Activated CD4-positive, alpha-beta memory T cell treated with anti-CD3 and anti-CD28 coated beads, Interleukin-2, amount 10 ng/mL, durations not matched to agents 7 days and 5 days (primary cell): ENCODE data around the gene FBXO38. TPM values are rescaled to one million over a fixed set of nuclear protein-coding genes. Genes with fewer than 3 reads are reported as not detected.
"Not testable (repeated sequence)": the region's sequence is repeated elsewhere in the genome, so short reads cannot be mapped to it uniquely, and the experiment has no call there.

ENCODE experiments used
- CTCF ChIA-PET: fragments of 350-600 bp; sonication (Branson Sonifier 250); formaldehyde crosslinking; loops from one replicate; lab custom pipeline; 2021; ENCODE audit warnings: antibody characterized with exemption, inconsistent platforms; lab: Charles Lee
- POLR2A ChIA-PET: fragments of 350-600 bp; sonication (Branson Sonifier 250); formaldehyde crosslinking; loops from one replicate; lab custom pipeline; 2021; ENCODE audit warnings: antibody characterized with exemption; lab: Charles Lee
- DNase-seq: peaks from one replicate; pipeline ENCODE4 v3.0.0-alpha.2; 2020
- H3K27ac Mint-ChIP-seq: one replicate; pipeline ENCODE4 v1.8.0; 2021; ENCODE audit warnings: mild to moderate bottlenecking, mixed read lengths
- H3K27me3 Mint-ChIP-seq: one replicate; pipeline ENCODE4 v1.8.0; 2021; ENCODE audit warnings: mixed read lengths
- H3K36me3 Mint-ChIP-seq: one replicate; pipeline ENCODE4 v1.8.0; 2021; ENCODE audit warnings: low read depth, mixed read lengths
- H3K4me1 Mint-ChIP-seq: one replicate; pipeline ENCODE4 v1.8.0; 2021; ENCODE audit warnings: mixed read lengths
- H3K4me3 Mint-ChIP-seq: one replicate; pipeline ENCODE4 v1.8.0; 2021; ENCODE audit warnings: mild to moderate bottlenecking, mixed read lengths
- H3K9me3 Mint-ChIP-seq: one replicate; pipeline ENCODE4 v1.8.0; 2021; ENCODE audit warnings: mixed read lengths
- total RNA-seq, 2 experiments: library from RNA; stranded (reverse); gene quantifications; one replicate each; pipeline ENCODE4 v1.2.3, GENCODE V29; 2021

Gene FBXO38
- total RNA-seq, 2 experiments from 2014 or later: 45.4 to 47.9 TPM

- POLR2A ChIA-PET: no interaction called here
- H3K36me3 Mint-ChIP-seq: peaks cover 16% of the 10 kb centered on the region
These were observed 61.8 kb downstream of the FBXO38 start for GRCh38 chr5:148445578-148445977.

GRCh38 chr5:148446611-148447010, 62.9 kb downstream of the FBXO38 start:
- Mint-ChIP-seq H3K27me3 (no peaks in the 10 kb centered on the region), H3K4me3 (no peak overlapping the region), H3K36me3 (peaks cover 10% of the 10 kb centered on the region), H3K9me3 (no peaks in the 10 kb centered on the region), H3K4me1 (no peaks in the 10 kb centered on the region), H3K27ac (no peak overlapping the region)
- CTCF ChIA-PET: interaction anchor here (8.6 kb wide), 1 partner anchor 285 kb away, joined by 136 read pairs; no protein-coding TSS in a partner anchor
- POLR2A ChIA-PET: no interaction called here
- DNase-seq: no peak

More at GRCh38 chr5:148445578-148445977, 61.8 kb downstream of the FBXO38 start:
- Mint-ChIP-seq H3K4me3 (no peak overlapping the region), H3K27ac (no peak overlapping the region), H3K4me1 (no peaks in the 10 kb centered on the region), H3K27me3 (no peaks in the 10 kb centered on the region), H3K9me3 (no peaks in the 10 kb centered on the region)
- DNase-seq: no peak
- CTCF ChIA-PET: interaction anchor here (1.1 to 8.6 kb wide), 3 partner anchors 18 to 590 kb away, joined by 3 to 136 read pairs (median 5); no protein-coding TSS in a partner anchor

- DNase-seq: no peak
These were observed 68.9 kb downstream of the FBXO38 start for GRCh38 chr5:148452499-148453193.

GRCh38 chr5:148454576-148454975, 70.8 kb downstream of the FBXO38 start:
- Mint-ChIP-seq H3K4me1 (no peaks in the 10 kb centered on the region), H3K9me3 (no peaks in the 10 kb centered on the region), H3K27ac (no peak overlapping the region), H3K4me3 (no peak overlapping the region), H3K27me3 (peaks cover 8% of the 10 kb centered on the region), H3K36me3 (no peaks in the 10 kb centered on the region)
- CTCF ChIA-PET: no interaction called here
- DNase-seq: no peak
- POLR2A ChIA-PET: no interaction called here

More at GRCh38 chr5:148452499-148453193, 68.9 kb downstream of the FBXO38 start:
- no peaks in the 10 kb centered on the region for H3K9me3 Mint-ChIP-seq
- H3K36me3 Mint-ChIP-seq: no peaks in the 10 kb centered on the region
- H3K27me3 Mint-ChIP-seq: no peaks in the 10 kb centered on the region
- H3K4me3 Mint-ChIP-seq: no peak overlapping the region
- H3K4me1 Mint-ChIP-seq: no peaks in the 10 kb centered on the region
- ChIA-PET CTCF (interaction anchor here (0.5 to 1.6 kb wide), 3 partner anchors 10 to 825 kb away, joined by 3 to 4 read pairs (median 4); no protein-coding TSS in a partner anchor), POLR2A (no interaction called here)
- no peak overlapping the region for H3K27ac Mint-ChIP-seq

- H3K36me3 Mint-ChIP-seq: no peaks in the 10 kb centered on the region
- CTCF ChIA-PET: no interaction called here
These were observed 71.4 kb downstream of the FBXO38 start for GRCh38 chr5:148455185-148455584.

GRCh38 chr5:148457183-148457620, 73.4 kb downstream of the FBXO38 start:
- H3K36me3 Mint-ChIP-seq: no peaks in the 10 kb centered on the region
- peaks cover 15% of the 10 kb centered on the region for H3K27me3 Mint-ChIP-seq
- ChIA-PET POLR2A (no interaction called here), CTCF (interaction anchor here (1.0 to 1.2 kb wide), 2 partner anchors 22 to 26 kb away, joined by 3 read pairs; no protein-coding TSS in a partner anchor)
- H3K27ac Mint-ChIP-seq: no peak overlapping the region
- no peak for DNase-seq
- H3K4me3 Mint-ChIP-seq: no peak overlapping the region
- H3K4me1 Mint-ChIP-seq: no peaks in the 10 kb centered on the region
- H3K9me3 Mint-ChIP-seq: no peaks in the 10 kb centered on the region

More at GRCh38 chr5:148455185-148455584, 71.4 kb downstream of the FBXO38 start:
- Mint-ChIP-seq H3K4me3 (no peak overlapping the region), H3K9me3 (no peaks in the 10 kb centered on the region), H3K27me3 (peaks cover 12% of the 10 kb centered on the region), H3K27ac (no peak overlapping the region), H3K4me1 (no peaks in the 10 kb centered on the region)
- POLR2A ChIA-PET: no interaction called here
- DNase-seq: no peak

DNA sequence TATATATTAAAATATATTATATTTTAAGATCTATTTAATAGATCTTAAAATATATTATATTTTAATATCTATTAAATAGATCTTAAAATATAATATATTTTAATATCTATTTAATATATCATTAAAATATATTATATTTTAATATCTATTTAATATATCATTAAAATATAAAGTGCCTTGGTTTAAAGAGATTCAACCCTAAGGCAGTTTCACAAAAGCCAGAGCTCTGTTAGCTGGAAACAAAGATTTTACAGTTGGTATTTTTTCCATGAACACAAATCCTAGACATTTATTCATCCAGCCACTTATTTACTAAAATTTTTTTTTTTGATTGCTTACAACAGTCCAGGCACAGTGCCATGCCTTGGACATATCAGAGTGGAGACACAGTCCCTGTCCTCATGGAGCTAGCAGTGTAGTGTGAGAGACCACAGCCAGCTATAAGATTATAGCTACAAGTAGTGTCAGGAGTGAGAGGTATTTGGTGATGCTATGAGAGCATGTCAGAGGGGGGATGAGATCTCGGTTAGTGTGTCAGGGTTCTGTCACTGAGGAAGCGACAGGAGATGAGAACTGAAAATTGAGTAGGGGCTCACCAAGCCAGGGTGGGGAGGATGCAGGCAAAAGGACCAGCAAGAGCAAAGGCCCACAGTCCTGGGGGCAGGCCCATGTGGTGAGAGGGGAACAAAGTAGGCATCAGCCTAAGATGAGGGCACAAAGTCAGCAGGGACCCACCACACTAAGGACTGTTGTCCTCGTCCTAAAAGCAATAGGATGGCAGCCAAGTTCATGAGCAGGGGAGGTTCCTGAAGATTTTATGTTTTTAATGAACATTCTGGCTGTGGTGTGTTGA, 74.5 kb downstream of the FBXO38 start:
- no peak overlapping the region for H3K4me3 Mint-ChIP-seq
- ChIA-PET CTCF (interaction anchor here (1.1 kb wide), 1 partner anchor 16 kb away, joined by 3 read pairs; no protein-coding TSS in a partner anchor), POLR2A (no interaction called here)
- no peaks in the 10 kb centered on the region for H3K9me3 Mint-ChIP-seq
- no peak overlapping the region for H3K27ac Mint-ChIP-seq
- peaks cover 16% of the 10 kb centered on the region for H3K27me3 Mint-ChIP-seq
- H3K36me3 Mint-ChIP-seq: no peaks in the 10 kb centered on the region
- no peaks in the 10 kb centered on the region for H3K4me1 Mint-ChIP-seq
- DNase-seq: no peak

GRCh38 chr5:148459669-148460068, 75.9 kb downstream of the FBXO38 start:
- no peak for DNase-seq

DNA sequence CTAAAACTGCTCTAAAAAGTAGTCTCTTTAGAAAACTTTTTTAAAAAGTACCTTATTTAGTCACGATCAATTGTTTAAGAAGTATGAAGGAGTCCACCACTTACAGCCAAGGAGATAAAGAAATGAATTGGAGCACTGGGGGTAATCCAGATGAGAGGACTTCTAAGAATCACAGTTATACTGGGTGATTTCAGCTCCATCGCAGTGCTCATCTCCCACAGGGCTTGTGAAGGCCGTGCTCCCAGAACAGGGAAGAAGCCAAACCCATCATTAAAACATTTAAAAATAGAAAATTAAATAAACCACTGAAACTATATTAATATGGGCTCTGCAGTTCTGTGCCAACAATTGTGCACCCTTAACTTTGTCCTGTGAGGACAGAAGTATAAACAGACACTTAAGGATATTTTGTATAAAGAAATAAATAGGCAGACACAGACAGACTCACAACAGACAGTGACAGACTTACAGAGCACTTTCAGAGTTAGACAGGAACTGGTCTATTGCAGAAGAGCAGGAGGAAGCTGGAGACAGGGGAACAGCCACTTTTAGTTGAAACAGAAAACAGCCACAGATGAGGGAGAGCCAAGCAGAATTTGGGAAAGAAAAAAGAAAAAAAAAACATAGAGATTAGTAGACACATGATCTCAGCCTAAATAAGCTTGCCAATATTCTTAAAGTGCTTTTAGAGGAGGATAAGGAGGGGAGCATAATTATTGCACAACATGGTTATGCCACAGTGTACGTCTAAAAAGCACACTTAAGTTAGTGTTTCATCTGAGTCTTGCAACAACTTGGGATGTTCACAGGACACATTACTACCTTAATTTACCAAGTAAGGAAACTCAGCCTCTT, 81.8 kb downstream of the FBXO38 start:
- CTCF ChIA-PET: no interaction called here
- Mint-ChIP-seq H3K36me3 (no peaks in the 10 kb centered on the region), H3K9me3 (no peaks in the 10 kb centered on the region), H3K27me3 (peaks cover 13% of the 10 kb centered on the region), H3K4me3 (no peak overlapping the region), H3K4me1 (no peaks in the 10 kb centered on the region), H3K27ac (no peak overlapping the region)
- POLR2A ChIA-PET: no interaction called here
- DNase-seq: no peak

More at GRCh38 chr5:148459669-148460068, 75.9 kb downstream of the FBXO38 start:
- ChIA-PET CTCF (no interaction called here), POLR2A (no interaction called here)
- Mint-ChIP-seq H3K36me3 (no peaks in the 10 kb centered on the region), H3K27ac (no peak overlapping the region), H3K9me3 (no peaks in the 10 kb centered on the region), H3K27me3 (peaks cover 21% of the 10 kb centered on the region), H3K4me1 (no peaks in the 10 kb centered on the region), H3K4me3 (no peak overlapping the region)

GRCh38 chr5:148466236-148466580, 82.5 kb downstream of the FBXO38 start:
- H3K27me3 Mint-ChIP-seq: peaks cover 13% of the 10 kb centered on the region
- no peaks in the 10 kb centered on the region for H3K36me3 Mint-ChIP-seq
- ChIA-PET CTCF (no interaction called here), POLR2A (no interaction called here)
- no peak overlapping the region for H3K4me3 Mint-ChIP-seq
- no peaks in the 10 kb centered on the region for H3K4me1 Mint-ChIP-seq
- no peaks in the 10 kb centered on the region for H3K9me3 Mint-ChIP-seq
- no peak for DNase-seq
- H3K27ac Mint-ChIP-seq: no peak overlapping the region

DNA sequence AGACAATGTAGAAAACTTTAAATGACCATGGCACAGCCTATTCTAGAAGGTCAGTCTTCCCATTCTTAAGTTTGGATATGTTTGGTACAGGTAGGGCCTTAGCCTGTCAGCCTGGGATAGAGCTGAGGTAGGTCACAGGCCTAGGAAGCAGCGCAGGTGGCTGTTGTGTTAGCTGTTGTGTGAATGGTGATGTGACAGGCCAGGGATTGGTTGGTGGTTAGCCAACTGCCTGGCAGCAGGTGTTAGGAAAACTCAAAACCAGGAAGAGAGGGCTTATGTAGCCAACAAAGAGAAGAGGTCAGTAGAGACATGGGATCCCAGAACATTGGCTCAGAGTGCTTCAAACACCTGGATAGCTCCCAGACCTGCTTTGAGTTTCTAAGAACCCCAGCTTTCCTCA, 84.2 kb downstream of the FBXO38 start:
- DNase-seq: no peak
- ChIA-PET POLR2A (no interaction called here), CTCF (no interaction called here)
- H3K4me1 Mint-ChIP-seq: no peaks in the 10 kb centered on the region
- no peak overlapping the region for H3K27ac Mint-ChIP-seq
- peaks cover 8% of the 10 kb centered on the region for H3K27me3 Mint-ChIP-seq
- no peak overlapping the region for H3K4me3 Mint-ChIP-seq
- H3K36me3 Mint-ChIP-seq: no peaks in the 10 kb centered on the region
- H3K9me3 Mint-ChIP-seq: no peaks in the 10 kb centered on the region

GRCh38 chr5:148468746-148469145, 85.0 kb downstream of the FBXO38 start:
- H3K4me3 Mint-ChIP-seq, DNase-seq, POLR2A ChIA-PET, H3K27me3 Mint-ChIP-seq, H3K27ac Mint-ChIP-seq, H3K36me3 Mint-ChIP-seq, H3K9me3 Mint-ChIP-seq, H3K4me1 Mint-ChIP-seq: not testable (repeated sequence)
- CTCF ChIA-PET: interaction anchor here (2.3 kb wide), 1 partner anchor 14 kb away, joined by 9 read pairs; no protein-coding TSS in a partner anchor
